Measurements from ENCODE around the gene SPR.

Gene SPR

DNA sequence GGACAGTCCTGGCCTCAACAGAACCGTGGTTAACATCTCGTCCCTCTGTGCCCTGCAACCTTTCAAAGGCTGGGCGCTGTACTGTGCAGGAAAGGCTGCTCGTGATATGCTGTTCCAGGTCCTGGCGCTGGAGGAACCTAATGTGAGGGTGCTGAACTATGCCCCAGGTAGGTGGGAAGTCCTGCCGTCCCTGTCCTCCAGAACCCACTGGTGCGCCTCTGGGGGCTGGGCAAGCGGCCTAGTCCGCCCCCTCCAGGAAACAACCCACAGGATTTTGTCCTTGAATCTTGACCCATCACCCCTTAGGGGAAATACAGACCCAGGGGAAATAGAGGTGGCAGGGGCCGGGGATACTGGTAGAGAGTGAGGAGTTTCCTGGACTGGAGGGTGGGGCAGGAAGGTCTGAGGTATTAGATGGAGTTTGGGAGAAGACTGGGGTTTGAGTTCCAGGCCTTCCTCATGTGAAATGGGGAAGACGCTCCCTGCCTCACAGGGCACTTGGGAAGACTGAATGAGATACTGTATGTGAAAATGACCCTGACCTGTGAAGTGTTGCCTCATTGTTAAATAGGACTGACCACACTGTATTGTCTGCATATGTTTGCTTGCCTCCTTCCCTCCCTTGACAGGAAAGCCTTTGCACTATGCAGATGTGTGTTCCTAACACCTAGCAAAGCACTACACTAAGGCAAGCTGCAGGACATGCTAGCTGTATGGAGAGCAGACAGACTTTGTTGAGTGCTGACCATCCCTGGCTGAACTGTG lies 1.4 kb downstream of the SPR start:
- DNase-seq (ENCODE audit: low read depth): no peak
- TF ChIP-seq, protein P1, sequence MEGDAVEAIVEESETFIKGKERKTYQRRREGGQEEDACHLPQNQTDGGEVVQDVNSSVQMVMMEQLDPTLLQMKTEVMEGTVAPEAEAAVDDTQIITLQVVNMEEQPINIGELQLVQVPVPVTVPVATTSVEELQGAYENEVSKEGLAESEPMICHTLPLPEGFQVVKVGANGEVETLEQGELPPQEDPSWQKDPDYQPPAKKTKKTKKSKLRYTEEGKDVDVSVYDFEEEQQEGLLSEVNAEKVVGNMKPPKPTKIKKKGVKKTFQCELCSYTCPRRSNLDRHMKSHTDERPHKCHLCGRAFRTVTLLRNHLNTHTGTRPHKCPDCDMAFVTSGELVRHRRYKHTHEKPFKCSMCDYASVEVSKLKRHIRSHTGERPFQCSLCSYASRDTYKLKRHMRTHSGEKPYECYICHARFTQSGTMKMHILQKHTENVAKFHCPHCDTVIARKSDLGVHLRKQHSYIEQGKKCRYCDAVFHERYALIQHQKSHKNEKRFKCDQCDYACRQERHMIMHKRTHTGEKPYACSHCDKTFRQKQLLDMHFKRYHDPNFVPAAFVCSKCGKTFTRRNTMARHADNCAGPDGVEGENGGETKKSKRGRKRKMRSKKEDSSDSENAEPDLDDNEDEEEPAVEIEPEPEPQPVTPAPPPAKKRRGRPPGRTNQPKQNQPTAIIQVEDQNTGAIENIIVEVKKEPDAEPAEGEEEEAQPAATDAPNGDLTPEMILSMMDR (IDR thresholded peaks at IDR 0.05; ENCODE audit: insufficient read depth, low read depth, low read length, missing control alignments): no peak

DNA sequence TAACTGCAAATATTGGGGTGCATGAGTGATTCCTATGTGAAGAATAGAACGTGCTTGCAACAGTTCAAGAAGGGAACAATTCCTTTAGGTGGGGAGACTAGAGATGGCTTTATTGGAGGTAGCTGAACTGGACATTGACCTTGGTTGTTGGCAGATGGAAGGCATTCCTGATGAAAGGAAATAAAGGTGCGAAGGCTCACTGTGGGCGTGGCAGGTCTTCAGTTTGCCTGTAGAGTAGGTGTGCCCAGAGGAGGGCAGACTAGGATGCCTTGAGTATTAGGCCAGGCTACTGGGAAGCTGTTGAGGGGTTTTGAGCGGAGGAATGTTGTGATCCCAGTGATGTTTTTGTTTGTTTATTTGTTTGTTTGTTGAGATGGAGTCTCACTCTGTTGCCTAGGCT lies 2.8 kb downstream of the SPR start:
- no peak overlapping the region for H3K4me3 ChIP-seq (ENCODE audit: low read length)
- TF ChIP-seq, protein P1 (IDR thresholded peaks at IDR 0.05; ENCODE audit: insufficient read depth, low read depth, low read length, missing control alignments): no peak
- no peak for DNase-seq (ENCODE audit: low read depth)

More for the DNA sequence above, 1.4 kb downstream of the SPR start:
- H3K4me3 ChIP-seq (ENCODE audit: low read length): no peak overlapping the region

DNA sequence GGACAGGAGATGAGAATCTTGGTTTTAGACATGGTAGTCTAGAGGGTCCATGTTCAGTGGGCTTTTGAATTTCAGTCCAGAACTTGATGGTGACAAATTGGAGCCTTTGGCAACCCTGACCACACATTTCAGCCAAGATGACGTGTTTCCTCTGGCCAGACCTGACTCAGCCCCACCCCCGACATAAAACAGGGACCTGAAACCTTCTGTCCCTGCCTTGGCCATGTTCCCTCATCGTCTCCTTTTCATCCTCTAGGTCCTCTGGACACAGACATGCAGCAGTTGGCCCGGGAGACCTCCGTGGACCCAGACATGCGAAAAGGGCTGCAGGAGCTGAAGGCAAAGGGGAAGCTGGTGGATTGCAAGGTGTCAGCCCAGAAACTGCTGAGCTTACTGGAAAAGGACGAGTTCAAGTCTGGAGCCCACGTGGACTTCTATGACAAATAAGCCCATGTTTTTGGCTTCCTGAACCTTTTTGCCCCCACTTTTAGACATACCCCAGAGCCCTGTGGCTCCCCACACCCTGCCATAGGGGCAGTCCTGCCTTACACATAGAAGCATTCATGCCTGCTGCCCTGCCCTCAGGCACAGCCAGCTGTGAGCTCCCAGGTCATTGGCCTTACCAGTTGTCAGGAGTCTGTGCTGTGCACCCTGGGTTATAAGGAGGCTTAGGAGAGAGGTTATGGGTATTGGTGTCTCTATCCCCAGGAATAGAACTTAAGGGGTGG lies 4.0 kb downstream of the SPR start:
- no peak overlapping the region for H3K4me3 ChIP-seq (ENCODE audit: low read length)
- TF ChIP-seq, protein P1 (IDR thresholded peaks at IDR 0.05; ENCODE audit: insufficient read depth, low read depth, low read length, missing control alignments): no peak
- DNase-seq (ENCODE audit: low read depth): no peak

DNA sequence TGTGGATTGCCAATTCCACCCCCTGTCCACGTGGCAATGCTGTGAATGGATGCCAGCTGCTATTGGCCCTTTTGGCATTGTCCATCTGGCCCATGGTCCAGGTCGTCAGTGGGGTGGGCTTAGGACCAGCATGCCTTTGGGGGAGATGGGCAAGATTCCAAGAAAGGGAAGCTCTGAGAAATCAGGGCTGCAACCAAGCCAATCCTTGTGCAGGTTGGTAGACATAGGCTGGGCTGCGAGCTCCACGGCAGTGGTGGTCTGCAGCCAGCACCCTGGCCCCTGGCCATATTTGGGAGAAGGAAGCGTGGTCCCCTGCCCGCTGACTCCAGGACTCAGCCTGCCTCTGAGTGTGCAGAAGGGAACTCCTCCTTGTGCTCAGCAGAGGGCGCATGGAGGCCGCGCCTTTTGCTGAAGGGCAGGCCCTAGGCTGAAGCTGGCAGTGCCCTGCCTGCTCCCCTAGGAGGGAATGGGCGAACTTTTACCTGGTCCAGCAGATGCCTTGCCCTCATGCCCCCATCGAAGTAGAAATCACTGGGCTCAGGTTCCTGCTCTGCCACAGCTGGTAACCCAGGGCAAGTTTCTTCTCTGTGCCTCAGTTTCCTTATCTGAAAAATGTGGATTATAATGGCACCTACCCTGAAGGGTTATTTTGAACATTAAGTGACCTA lies 5.4 kb downstream of the SPR start:
- TF ChIP-seq, protein P1 (IDR thresholded peaks at IDR 0.05; ENCODE audit: insufficient read depth, low read depth, low read length, missing control alignments): peak; percentile 85
- no peak overlapping the region for H3K4me3 ChIP-seq (ENCODE audit: low read length)
- DNase-seq (ENCODE audit: low read depth): peak; percentile 81

DNA sequence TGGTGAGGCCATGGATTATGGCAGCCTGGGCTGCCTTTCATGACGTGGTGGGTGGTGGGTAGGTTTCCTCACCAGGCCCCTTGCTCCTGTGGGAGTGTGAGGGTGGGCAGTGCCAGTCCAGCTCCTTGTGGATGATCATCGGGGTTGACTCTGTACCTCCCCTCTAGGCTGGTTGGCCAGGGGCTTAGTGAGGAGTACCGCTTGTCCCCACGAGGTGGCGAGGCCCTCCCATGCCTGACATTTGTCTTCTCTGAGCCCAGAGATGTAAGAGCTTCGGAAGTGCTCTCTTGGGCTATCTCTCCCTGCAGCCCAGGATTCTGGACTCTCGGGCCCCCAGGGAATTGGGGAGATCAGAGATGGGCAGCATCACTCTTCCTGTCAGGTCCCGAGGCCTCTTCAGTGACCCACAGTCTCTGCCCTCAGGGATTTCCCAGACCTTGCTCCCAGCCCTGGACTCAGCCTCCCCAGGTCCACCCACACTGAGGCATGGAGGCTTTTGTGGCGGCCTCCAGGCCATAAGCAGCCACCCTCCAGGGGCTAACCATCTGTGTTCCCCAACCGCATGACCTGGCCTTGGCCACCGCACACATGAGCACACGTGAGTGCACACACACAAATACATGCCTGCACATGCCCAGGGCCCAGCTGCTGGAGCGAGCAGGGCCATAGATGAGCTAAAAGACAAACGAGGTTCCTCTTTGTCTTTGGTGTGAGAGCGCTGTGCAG lies 6.5 kb downstream of the SPR start:
- no peak overlapping the region for H3K4me3 ChIP-seq (ENCODE audit: low read length)
- DNase-seq (ENCODE audit: low read depth): peak; percentile 81
- TF ChIP-seq, protein P1 (IDR thresholded peaks at IDR 0.05; ENCODE audit: insufficient read depth, low read depth, low read length, missing control alignments): peak; percentile 80

DNA sequence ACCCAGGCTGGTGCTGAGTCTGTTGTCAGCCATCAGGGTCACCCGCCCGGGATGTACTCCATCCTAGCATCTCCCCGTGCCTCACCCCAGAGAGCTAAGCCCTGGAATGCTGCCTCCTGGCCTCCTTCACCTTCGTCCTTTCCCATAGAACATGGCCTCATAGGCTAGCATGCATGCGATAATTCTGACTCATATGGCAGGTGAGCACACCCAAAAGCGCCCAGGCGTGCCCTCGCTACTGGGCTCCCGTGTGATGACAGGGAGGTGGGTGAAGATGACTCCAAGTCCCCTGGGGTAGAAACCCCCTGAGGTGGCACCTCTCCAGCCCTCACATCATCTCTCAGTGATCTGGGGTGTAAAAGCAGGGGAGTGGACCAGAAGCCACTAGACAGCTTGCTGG lies 7.3 kb downstream of the SPR start:
- no peak overlapping the region for H3K4me3 ChIP-seq (ENCODE audit: low read length)
- TF ChIP-seq, protein P1 (IDR thresholded peaks at IDR 0.05; ENCODE audit: insufficient read depth, low read depth, low read length, missing control alignments): no peak
- DNase-seq (ENCODE audit: low read depth): peak; percentile 82
